Posterior cingulate gyrus (tissue), 11 donors: ENCODE data around the gene PPARG.

Experiments used
- DNase-seq, 10 donors: peaks; one replicate each; pipeline versions ENCODE4 v3.0.0 to v3.0.0-alpha.2; 2020 to 2021; ENCODE audit warnings: mixed read lengths in 3 of 10
- intact Hi-C: fragments of 100-400 bp; cut with DNase I; formaldehyde crosslinking; loops from one replicate; pipeline ENCODE4 v1.15.1; 2023

PPARG gene

GRCh38 chr3:12339701-12340480, 51.0 kb downstream of the PPARG start:
- intact Hi-C loops: no loop called here
- no peak for DNase-seq

- intact Hi-C loops: no loop called here
- no peak for DNase-seq
These were observed 51.6 kb downstream of the PPARG start for GRCh38 chr3:12340506-12340905.

GRCh38 chr3:12342151-12342550, 53.3 kb downstream of the PPARG start:
- no peak for DNase-seq
- intact Hi-C loops: no loop called here

- intact Hi-C loops: no loop called here
- no peak for DNase-seq
These were observed 54.2 kb downstream of the PPARG start for GRCh38 chr3:12343047-12343501.

GRCh38 chr3:12345141-12345561, 56.3 kb downstream of the PPARG start:
- no peak for DNase-seq
- intact Hi-C loops: no loop called here

GRCh38 chr3:12345584-12346494, 57.0 kb downstream of the PPARG start:
- no peak for DNase-seq
- intact Hi-C loops: no loop called here

- intact Hi-C loops: no loop called here
- DNase-seq: no peak
These were observed 58.4 kb downstream of the PPARG start for GRCh38 chr3:12347301-12347700.

GRCh38 chr3:12349895-12350811, 61.3 kb downstream of the PPARG start:
- no peak for DNase-seq
- intact Hi-C loops: no loop called here

GRCh38 chr3:12351145-12351544, 62.3 kb downstream of the PPARG start:
- intact Hi-C loops: no loop called here
- DNase-seq: no peak

GRCh38 chr3:12352253-12352652, 63.4 kb downstream of the PPARG start:
- intact Hi-C loops: no loop called here

GRCh38 chr3:12352755-12353154, 63.9 kb downstream of the PPARG start:
- no peak for DNase-seq
- intact Hi-C loops: no loop called here

More at GRCh38 chr3:12352253-12352652, 63.4 kb downstream of the PPARG start:
- no peak for DNase-seq

- intact Hi-C loops: no loop called here
- no peak for DNase-seq
These were observed 65.1 kb downstream of the PPARG start for GRCh38 chr3:12353796-12354525.

- no peak for DNase-seq
- intact Hi-C loops: no loop called here
These were observed 67.3 kb downstream of the PPARG start for GRCh38 chr3:12356175-12356574.

GRCh38 chr3:12356996-12357395, 68.1 kb downstream of the PPARG start:
- no peak for DNase-seq
- intact Hi-C loops: no loop called here

GRCh38 chr3:12357456-12357855, 68.6 kb downstream of the PPARG start:
- no peak for DNase-seq
- intact Hi-C loops: no loop called here

- intact Hi-C loops: no loop called here
- no peak for DNase-seq
These were observed 74.7 kb downstream of the PPARG start for GRCh38 chr3:12363397-12364195.

GRCh38 chr3:12367346-12367745, 78.5 kb downstream of the PPARG start:
- no peak for DNase-seq
- intact Hi-C loops: no loop called here

- intact Hi-C loops: no loop called here
- DNase-seq: no peak
These were observed 80.2 kb downstream of the PPARG start for GRCh38 chr3:12369029-12369428.

- no peak for DNase-seq
- intact Hi-C loops: no loop called here
These were observed 80.7 kb downstream of the PPARG start for GRCh38 chr3:12369598-12369997.
